GM23338 (cell line): ENCODE results near the gene BNIP2. TPM values are rescaled to one million over a fixed set of nuclear protein-coding genes. Genes with fewer than 3 reads are reported as not detected.

Source experiments
- ATAC-seq: fragments of 200-7000 bp; cut with Tn5 transposase; 3 replicates; pipeline ENCODE4 v1.9.1; 2020
- DNase-seq: peaks from one replicate; pipeline ENCODE4 v3.0.0-alpha.2; 2015; ENCODE audit warnings: low spot score
- H2AFZ ChIP-seq: fragments of 200-600 bp; sonication (generic); 2 replicates; pipeline ENCODE4 v1.8.0; 2016; ENCODE audit warnings: antibody characterized with exemption, mild to moderate bottlenecking, moderate library complexity
- H3F3A ChIP-seq: fragments of 200-600 bp; sonication (generic); replicated peaks from 2 replicates; pipeline ENCODE4 v1.8.0; 2017; ENCODE audit warnings: antibody characterized with exemption, mixed run types, low read depth
- H3K27ac ChIP-seq: fragments of 200-600 bp; sonication (generic); 2 replicates; pipeline ENCODE4 v1.6.1; 2016; ENCODE audit warnings: low read depth
- H3K27me3 ChIP-seq: fragments of 200-600 bp; sonication (generic); 2 replicates; pipeline ENCODE4 v1.8.0; 2016; ENCODE audit warnings: mild to moderate bottlenecking, mixed run types, moderate library complexity; ENCODE audit not compliant: insufficient read depth
- H3K36me3 ChIP-seq: fragments of 200-600 bp; sonication (generic); 2 replicates; pipeline ENCODE4 v1.8.0; 2016; ENCODE audit warnings: mild to moderate bottlenecking; ENCODE audit not compliant: insufficient read depth
- H3K4me1 ChIP-seq: fragments of 200-600 bp; sonication (generic); 2 replicates; pipeline ENCODE4 v1.8.0; 2016; ENCODE audit warnings: mild to moderate bottlenecking, moderate library complexity; ENCODE audit not compliant: insufficient read depth
- H3K4me2 ChIP-seq: fragments of 200-600 bp; sonication (generic); 2 replicates; pipeline ENCODE4 v1.7.1; 2017; ENCODE audit warnings: mixed run types
- H3K4me3 ChIP-seq: fragments of 200-600 bp; sonication (generic); 2 replicates; pipeline ENCODE4 v1.6.1; 2016; ENCODE audit warnings: mixed run types
- H3K79me2 ChIP-seq: fragments of 200-600 bp; sonication (generic); replicated peaks from 2 replicates; pipeline ENCODE4 v1.8.0; 2017; ENCODE audit warnings: mild to moderate bottlenecking; ENCODE audit not compliant: insufficient read depth
- H3K9me2 ChIP-seq: fragments of 200-600 bp; sonication (generic); 2 replicates; pipeline ENCODE4 v1.8.0; 2017; ENCODE audit not compliant: insufficient read depth
- H4K20me1 ChIP-seq: fragments of 200-600 bp; sonication (generic); replicated peaks from 2 replicates; pipeline ENCODE4 v1.8.0; 2017; ENCODE audit warnings: mild to moderate bottlenecking; ENCODE audit not compliant: insufficient read depth
- H3K27ac Mint-ChIP-seq: 2 replicates; pipeline ENCODE4 v1.8.0; 2020; ENCODE audit warnings: inconsistent platforms, mild to moderate bottlenecking, moderate library complexity, mixed read lengths
- H3K27me3 Mint-ChIP-seq: 3 replicates; pipeline ENCODE4 v1.8.0; 2022; ENCODE audit warnings: low read depth, mild to moderate bottlenecking, moderate library complexity, mixed read lengths, inconsistent platforms; ENCODE audit not compliant: insufficient read depth, poor library complexity
- H3K36me3 Mint-ChIP-seq: 3 replicates; pipeline ENCODE4 v1.8.0; 2021; ENCODE audit warnings: low read depth, mild to moderate bottlenecking, inconsistent platforms, moderate library complexity, mixed read lengths
- H3K4me1 Mint-ChIP-seq: 3 replicates; pipeline ENCODE4 v1.8.0; 2020; ENCODE audit warnings: mild to moderate bottlenecking, inconsistent platforms, mixed read lengths
- H3K4me3 Mint-ChIP-seq: 3 replicates; pipeline ENCODE4 v1.8.0; 2021; ENCODE audit warnings: moderate library complexity, mild to moderate bottlenecking, inconsistent platforms, mixed read lengths
- H3K9me3 Mint-ChIP-seq: 3 replicates; pipeline ENCODE4 v1.8.0; 2020; ENCODE audit warnings: moderate library complexity, mild to moderate bottlenecking, inconsistent platforms, mixed read lengths
- CREB1 ChIP-seq: fragments of 250-450 bp; sonication (Bioruptor Pico); IDR thresholded peaks from 2 replicates; pipeline ENCODE4 v1.5.0; 2020; ENCODE audit warnings: low read depth, mild to moderate bottlenecking, moderate library complexity
- EZH2phosphoT487 ChIP-seq: fragments of 200-600 bp; sonication (generic); IDR thresholded peaks from one replicate; pipeline ENCODE4 v1.8.1; 2018; ENCODE audit warnings: antibody characterized with exemption; ENCODE audit not compliant: unreplicated experiment
- JUNB ChIP-seq: IDR thresholded peaks from one replicate; pipeline ENCODE4 v1.6.1; 2016; ENCODE audit warnings: antibody characterized with exemption; ENCODE audit not compliant: unreplicated experiment
- NANOG ChIP-seq: IDR thresholded peaks from 2 replicates; pipeline ENCODE4 v1.6.1; 2016; ENCODE audit warnings: antibody characterized with exemption, borderline replicate concordance
- POLR2AphosphoS5 ChIP-seq: IDR thresholded peaks from 2 replicates; pipeline ENCODE4 v1.6.1; 2016; ENCODE audit warnings: antibody characterized with exemption, low read depth
- STAT1 ChIP-seq: IDR thresholded peaks from one replicate; pipeline ENCODE4 v1.6.1; 2016; ENCODE audit warnings: antibody characterized with exemption; ENCODE audit not compliant: unreplicated experiment
- ZNF114 ChIP-seq: fragments of 250-450 bp; sonication (Bioruptor Pico); IDR thresholded peaks from 2 replicates; pipeline ENCODE4 v1.5.0; 2020; ENCODE audit warnings: mild to moderate bottlenecking, moderate library complexity
- ZNF331 ChIP-seq: fragments of 250-450 bp; sonication (Bioruptor Pico); IDR thresholded peaks from 2 replicates; pipeline ENCODE4 v1.5.0; 2020; ENCODE audit warnings: low read depth, mild to moderate bottlenecking, moderate library complexity
- ZNF462 ChIP-seq: fragments of 250-450 bp; sonication (Bioruptor Pico); IDR thresholded peaks from 2 replicates; pipeline ENCODE4 v1.5.0; 2020; ENCODE audit warnings: mild to moderate bottlenecking, moderate library complexity
- polyA plus RNA-seq: library from polyadenylated mRNA; unstranded; fragments of >200 nt; fragmentation: Nextera tagmentation; extraction: Ambion mirVana; gene quantifications from 2 replicates; pipeline ENCODE4 v1.2.1, GENCODE V29; 2016
- total RNA-seq: library from RNA; depleted of rRNA; stranded (reverse); fragments of >200 nt; shearing (Covaris generic); gene quantifications from 2 replicates; pipeline ENCODE4 v1.2.3, GENCODE V29; 2014
- TF ChIP-seq, protein P1 (sequence below), 2 experiments: fragments of 200-600 bp in 1 of 2; sonication (generic) in 1 of 2; conservative IDR thresholded peaks; 2 replicates each; pipeline versions ENCODE4 v1.5.1 to v1.6.1; 2016 to 2017; ENCODE audit warnings: antibody characterized with exemption in 2 of 2, low read depth in 2 of 2, mild to moderate bottlenecking in 2 of 2, moderate library complexity in 1 of 2
- TF ChIP-seq, protein P2 (sequence below): IDR thresholded peaks from one replicate; pipeline ENCODE4 v1.6.1; 2018; ENCODE audit warnings: antibody characterized with exemption; ENCODE audit not compliant: unreplicated experiment
- TF ChIP-seq, protein P3 (sequence below): IDR thresholded peaks from 2 replicates; pipeline ENCODE4 v1.6.1; 2016; ENCODE audit warnings: antibody characterized with exemption

BNIP2 gene
- total and polyA plus RNA-seq, 2 experiments from 2014 or later: 43.7 to 83.7 TPM

DNA sequence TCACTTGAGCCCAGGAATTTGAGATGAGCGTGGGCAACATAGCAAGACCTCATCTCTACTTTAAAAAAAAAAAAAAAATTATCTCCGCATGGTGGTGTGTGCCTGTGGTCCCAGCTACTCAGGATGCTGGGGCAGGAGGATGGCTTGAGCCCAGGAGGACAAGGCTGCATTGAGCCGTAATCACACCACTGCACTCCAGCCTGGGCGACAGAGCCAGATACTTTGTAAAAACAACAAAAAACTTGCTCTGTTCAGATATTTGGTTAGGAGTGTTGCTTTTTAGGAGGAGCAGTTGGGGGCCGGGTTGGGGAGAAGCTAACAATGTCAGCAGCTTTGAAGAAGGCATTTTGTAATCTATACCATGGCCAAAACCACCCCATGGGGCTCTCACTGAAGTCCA, 73.5 kb downstream of the BNIP2 start (continued):
- TF ChIP-seq ZNF462 (no peak), ZNF331 (no peak), CREB1 (no peak), POLR2AphosphoS5 (no peak), EZH2phosphoT487 (no peak)

DNA sequence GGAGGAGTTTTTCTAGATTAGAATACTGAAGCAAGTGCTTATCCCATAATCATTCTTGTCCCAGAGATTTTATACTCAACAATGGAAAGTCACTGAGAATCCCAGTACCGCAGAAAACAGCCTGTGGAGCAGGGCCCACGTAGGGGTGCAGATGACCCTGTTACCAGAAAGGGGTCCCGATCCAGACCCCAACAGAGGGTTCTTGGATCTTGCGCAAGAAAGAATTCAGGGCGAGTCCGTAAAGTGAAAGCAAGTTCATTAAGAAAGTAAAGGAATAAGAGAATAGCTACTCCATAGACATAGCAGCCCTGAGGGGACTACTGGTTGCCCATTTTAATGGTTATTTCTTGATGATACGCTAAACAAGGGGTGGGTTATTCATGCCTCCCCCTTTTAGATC, 75.0 kb downstream of the BNIP2 start:
- no peaks in the 10 kb centered on the region for H3K36me3 ChIP-seq
- no peak overlapping the region for H3K27ac Mint-ChIP-seq
- H3K4me1 ChIP-seq: no peaks in the 10 kb centered on the region
- H3K4me2 ChIP-seq: no peak overlapping the region
- H3K79me2 ChIP-seq: no peaks in the 10 kb centered on the region
- no peak for ATAC-seq
- H3K27me3 Mint-ChIP-seq: peaks cover 4% of the 10 kb centered on the region
- no peak overlapping the region for H3K4me3 Mint-ChIP-seq
- no peaks in the 10 kb centered on the region for H3F3A ChIP-seq
- DNase-seq: no peak
- no peaks in the 10 kb centered on the region for H3K27me3 ChIP-seq
- no peak overlapping the region for H2AFZ ChIP-seq
- H3K9me2 ChIP-seq: no peaks in the 10 kb centered on the region; the same call in none of the 2 replicates
- H4K20me1 ChIP-seq: no peaks in the 10 kb centered on the region
- H3K27ac ChIP-seq: no peak overlapping the region
- H3K4me3 ChIP-seq: no peak overlapping the region
- peaks cover 9% of the 10 kb centered on the region for H3K4me1 Mint-ChIP-seq
- H3K9me3 Mint-ChIP-seq: peaks cover 13% of the 10 kb centered on the region
- peaks cover 10% of the 10 kb centered on the region; the same call in 2 of the 3 replicates for H3K36me3 Mint-ChIP-seq
- TF ChIP-seq NANOG (no peak), JUNB (no peak), ZNF114 (CRISPR knock-in tag) (no peak), ZNF331 (no peak), CREB1 (no peak), STAT1 (no peak), POLR2AphosphoS5 (no peak), EZH2phosphoT487 (no peak)
- TF ChIP-seq, protein P1, sequence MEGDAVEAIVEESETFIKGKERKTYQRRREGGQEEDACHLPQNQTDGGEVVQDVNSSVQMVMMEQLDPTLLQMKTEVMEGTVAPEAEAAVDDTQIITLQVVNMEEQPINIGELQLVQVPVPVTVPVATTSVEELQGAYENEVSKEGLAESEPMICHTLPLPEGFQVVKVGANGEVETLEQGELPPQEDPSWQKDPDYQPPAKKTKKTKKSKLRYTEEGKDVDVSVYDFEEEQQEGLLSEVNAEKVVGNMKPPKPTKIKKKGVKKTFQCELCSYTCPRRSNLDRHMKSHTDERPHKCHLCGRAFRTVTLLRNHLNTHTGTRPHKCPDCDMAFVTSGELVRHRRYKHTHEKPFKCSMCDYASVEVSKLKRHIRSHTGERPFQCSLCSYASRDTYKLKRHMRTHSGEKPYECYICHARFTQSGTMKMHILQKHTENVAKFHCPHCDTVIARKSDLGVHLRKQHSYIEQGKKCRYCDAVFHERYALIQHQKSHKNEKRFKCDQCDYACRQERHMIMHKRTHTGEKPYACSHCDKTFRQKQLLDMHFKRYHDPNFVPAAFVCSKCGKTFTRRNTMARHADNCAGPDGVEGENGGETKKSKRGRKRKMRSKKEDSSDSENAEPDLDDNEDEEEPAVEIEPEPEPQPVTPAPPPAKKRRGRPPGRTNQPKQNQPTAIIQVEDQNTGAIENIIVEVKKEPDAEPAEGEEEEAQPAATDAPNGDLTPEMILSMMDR (conservative IDR thresholded peaks at IDR 0.05; ENCODE audit: low read depth in 2 of 2): no peak
- TF ChIP-seq, protein P2, sequence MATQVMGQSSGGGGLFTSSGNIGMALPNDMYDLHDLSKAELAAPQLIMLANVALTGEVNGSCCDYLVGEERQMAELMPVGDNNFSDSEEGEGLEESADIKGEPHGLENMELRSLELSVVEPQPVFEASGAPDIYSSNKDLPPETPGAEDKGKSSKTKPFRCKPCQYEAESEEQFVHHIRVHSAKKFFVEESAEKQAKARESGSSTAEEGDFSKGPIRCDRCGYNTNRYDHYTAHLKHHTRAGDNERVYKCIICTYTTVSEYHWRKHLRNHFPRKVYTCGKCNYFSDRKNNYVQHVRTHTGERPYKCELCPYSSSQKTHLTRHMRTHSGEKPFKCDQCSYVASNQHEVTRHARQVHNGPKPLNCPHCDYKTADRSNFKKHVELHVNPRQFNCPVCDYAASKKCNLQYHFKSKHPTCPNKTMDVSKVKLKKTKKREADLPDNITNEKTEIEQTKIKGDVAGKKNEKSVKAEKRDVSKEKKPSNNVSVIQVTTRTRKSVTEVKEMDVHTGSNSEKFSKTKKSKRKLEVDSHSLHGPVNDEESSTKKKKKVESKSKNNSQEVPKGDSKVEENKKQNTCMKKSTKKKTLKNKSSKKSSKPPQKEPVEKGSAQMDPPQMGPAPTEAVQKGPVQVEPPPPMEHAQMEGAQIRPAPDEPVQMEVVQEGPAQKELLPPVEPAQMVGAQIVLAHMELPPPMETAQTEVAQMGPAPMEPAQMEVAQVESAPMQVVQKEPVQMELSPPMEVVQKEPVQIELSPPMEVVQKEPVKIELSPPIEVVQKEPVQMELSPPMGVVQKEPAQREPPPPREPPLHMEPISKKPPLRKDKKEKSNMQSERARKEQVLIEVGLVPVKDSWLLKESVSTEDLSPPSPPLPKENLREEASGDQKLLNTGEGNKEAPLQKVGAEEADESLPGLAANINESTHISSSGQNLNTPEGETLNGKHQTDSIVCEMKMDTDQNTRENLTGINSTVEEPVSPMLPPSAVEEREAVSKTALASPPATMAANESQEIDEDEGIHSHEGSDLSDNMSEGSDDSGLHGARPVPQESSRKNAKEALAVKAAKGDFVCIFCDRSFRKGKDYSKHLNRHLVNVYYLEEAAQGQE: no peak
- TF ChIP-seq, protein P3, sequence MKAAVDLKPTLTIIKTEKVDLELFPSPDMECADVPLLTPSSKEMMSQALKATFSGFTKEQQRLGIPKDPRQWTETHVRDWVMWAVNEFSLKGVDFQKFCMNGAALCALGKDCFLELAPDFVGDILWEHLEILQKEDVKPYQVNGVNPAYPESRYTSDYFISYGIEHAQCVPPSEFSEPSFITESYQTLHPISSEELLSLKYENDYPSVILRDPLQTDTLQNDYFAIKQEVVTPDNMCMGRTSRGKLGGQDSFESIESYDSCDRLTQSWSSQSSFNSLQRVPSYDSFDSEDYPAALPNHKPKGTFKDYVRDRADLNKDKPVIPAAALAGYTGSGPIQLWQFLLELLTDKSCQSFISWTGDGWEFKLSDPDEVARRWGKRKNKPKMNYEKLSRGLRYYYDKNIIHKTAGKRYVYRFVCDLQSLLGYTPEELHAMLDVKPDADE: no peak
